ENCODE data around the gene PVR.

Gene PVR

GRCh38 chr19:44640518-44640917 lies 3.2 kb upstream of the PVR start:
- Mint-ChIP-seq H3K4me1 (no peaks in the 10 kb centered on the region), H3K36me3 (ENCODE audit: insufficient read depth) (no peaks in the 10 kb centered on the region), H3K27me3 (peaks cover 34% of the 10 kb centered on the region), H3K4me3 (no peak overlapping the region), H3K9me3 (no peaks in the 10 kb centered on the region), H3K27ac (ENCODE audit: low read depth) (no peak overlapping the region)
- DNase-seq (ENCODE audit: low spot score in 2 of 2) = no peak
- ATAC-seq (replicated peaks; ENCODE audit: extremely low read depth, poor library complexity, severe bottlenecking) = no peak

GRCh38 chr19:44641501-44642265 lies 2.0 kb upstream of the PVR start:
- Mint-ChIP-seq H3K4me1 (no peaks in the 10 kb centered on the region), H3K4me3 (no peak overlapping the region), H3K27ac (ENCODE audit: low read depth) (no peak overlapping the region), H3K27me3 (peaks cover 34% of the 10 kb centered on the region), H3K9me3 (no peaks in the 10 kb centered on the region), H3K36me3 (ENCODE audit: insufficient read depth) (no peaks in the 10 kb centered on the region)
- no peak for ATAC-seq (replicated peaks; ENCODE audit: extremely low read depth, poor library complexity, severe bottlenecking)
- no peak for DNase-seq (ENCODE audit: low spot score in 2 of 2)

GRCh38 chr19:44642377-44642776 lies 1.3 kb upstream of the PVR start:
- Mint-ChIP-seq H3K9me3 (no peaks in the 10 kb centered on the region), H3K4me3 (no peak overlapping the region), H3K4me1 (no peaks in the 10 kb centered on the region), H3K27ac (ENCODE audit: low read depth) (no peak overlapping the region), H3K27me3 (peaks cover 32% of the 10 kb centered on the region), H3K36me3 (ENCODE audit: insufficient read depth) (no peaks in the 10 kb centered on the region)
- no peak for DNase-seq (ENCODE audit: low spot score in 2 of 2)
- no peak for ATAC-seq (replicated peaks; ENCODE audit: extremely low read depth, poor library complexity, severe bottlenecking)

- Mint-ChIP-seq H3K36me3 (ENCODE audit: insufficient read depth) (peaks cover 1% of the 10 kb centered on the region), H3K27me3 (peaks cover 25% of the 10 kb centered on the region), H3K9me3 (no peaks in the 10 kb centered on the region), H3K4me3 (peak overlapping the region; percentile 66), H3K4me1 (no peaks in the 10 kb centered on the region), H3K27ac (ENCODE audit: low read depth) (no peak overlapping the region)
- DNase-seq (ENCODE audit: low spot score in 2 of 2) = no peak
- ATAC-seq (replicated peaks; ENCODE audit: extremely low read depth, poor library complexity, severe bottlenecking) = no peak
Observed at GRCh38 chr19:44644402-44645016, 799 bp downstream of the PVR start.

- DNase-seq (ENCODE audit: low spot score in 2 of 2) (no peak), ATAC-seq (replicated peaks; ENCODE audit: extremely low read depth, poor library complexity, severe bottlenecking) (no peak)
- H3K36me3 Mint-ChIP-seq (ENCODE audit: insufficient read depth) = peaks cover 1% of the 10 kb centered on the region
- no peaks in the 10 kb centered on the region for H3K4me1 Mint-ChIP-seq
- no peak overlapping the region for H3K27ac Mint-ChIP-seq (ENCODE audit: low read depth)
- peaks cover 20% of the 10 kb centered on the region for H3K27me3 Mint-ChIP-seq
- H3K4me3 Mint-ChIP-seq = no peak overlapping the region
- H3K9me3 Mint-ChIP-seq = no peaks in the 10 kb centered on the region
Observed at GRCh38 chr19:44645407-44646048, 1.8 kb downstream of the PVR start.

- Mint-ChIP-seq H3K36me3 (ENCODE audit: insufficient read depth) (peaks cover 1% of the 10 kb centered on the region), H3K27me3 (peaks cover 15% of the 10 kb centered on the region), H3K4me1 (no peaks in the 10 kb centered on the region), H3K27ac (ENCODE audit: low read depth) (no peak overlapping the region), H3K9me3 (no peaks in the 10 kb centered on the region), H3K4me3 (no peak overlapping the region)
- ATAC-seq (replicated peaks; ENCODE audit: extremely low read depth, poor library complexity, severe bottlenecking) (no peak), DNase-seq (ENCODE audit: low spot score in 2 of 2) (no peak)
Observed at GRCh38 chr19:44646049-44646416, 2.3 kb downstream of the PVR start.

- peaks cover 11% of the 10 kb centered on the region for H3K27me3 Mint-ChIP-seq
- ATAC-seq (replicated peaks; ENCODE audit: extremely low read depth, poor library complexity, severe bottlenecking) (no peak), DNase-seq (ENCODE audit: low spot score in 2 of 2) (no peak)
- no peaks in the 10 kb centered on the region for H3K4me1 Mint-ChIP-seq
- H3K4me3 Mint-ChIP-seq = no peak overlapping the region
- H3K36me3 Mint-ChIP-seq (ENCODE audit: insufficient read depth) = peaks cover 1% of the 10 kb centered on the region
- H3K9me3 Mint-ChIP-seq = no peaks in the 10 kb centered on the region
- no peak overlapping the region for H3K27ac Mint-ChIP-seq (ENCODE audit: low read depth)
Observed at GRCh38 chr19:44647144-44647543, 3.4 kb downstream of the PVR start.

GRCh38 chr19:44648631-44649251 lies 5.0 kb downstream of the PVR start:
- DNase-seq (ENCODE audit: low spot score in 2 of 2) (no peak), ATAC-seq (replicated peaks; ENCODE audit: extremely low read depth, poor library complexity, severe bottlenecking) (no peak)
- Mint-ChIP-seq H3K27me3 (peaks cover 11% of the 10 kb centered on the region), H3K27ac (ENCODE audit: low read depth) (no peak overlapping the region), H3K9me3 (no peaks in the 10 kb centered on the region), H3K36me3 (ENCODE audit: insufficient read depth) (peaks cover 1% of the 10 kb centered on the region), H3K4me1 (no peaks in the 10 kb centered on the region), H3K4me3 (no peak overlapping the region)

GRCh38 chr19:44649578-44650145 lies 6.0 kb downstream of the PVR start:
- H3K4me3 Mint-ChIP-seq = no peak overlapping the region
- ATAC-seq (replicated peaks; ENCODE audit: extremely low read depth, poor library complexity, severe bottlenecking) (no peak), DNase-seq (ENCODE audit: low spot score in 2 of 2) (no peak)
- H3K4me1 Mint-ChIP-seq = no peaks in the 10 kb centered on the region
- peaks cover 1% of the 10 kb centered on the region for H3K36me3 Mint-ChIP-seq (ENCODE audit: insufficient read depth)
- no peaks in the 10 kb centered on the region for H3K9me3 Mint-ChIP-seq
- H3K27me3 Mint-ChIP-seq = peaks cover 11% of the 10 kb centered on the region
- H3K27ac Mint-ChIP-seq (ENCODE audit: low read depth) = no peak overlapping the region

GRCh38 chr19:44653343-44653742 lies 9.6 kb downstream of the PVR start:
- Mint-ChIP-seq H3K4me1 (peaks cover 7% of the 10 kb centered on the region), H3K4me3 (no peak overlapping the region), H3K9me3 (no peaks in the 10 kb centered on the region), H3K36me3 (ENCODE audit: insufficient read depth) (no peaks in the 10 kb centered on the region), H3K27ac (ENCODE audit: low read depth) (no peak overlapping the region), H3K27me3 (no peaks in the 10 kb centered on the region)
- no peak for ATAC-seq (replicated peaks; ENCODE audit: extremely low read depth, poor library complexity, severe bottlenecking)
- no peak for DNase-seq (ENCODE audit: low spot score in 2 of 2)

GRCh38 chr19:44653977-44654774 lies 10.5 kb downstream of the PVR start:
- Mint-ChIP-seq H3K4me1 (peaks cover 7% of the 10 kb centered on the region), H3K9me3 (no peaks in the 10 kb centered on the region), H3K4me3 (no peak overlapping the region), H3K27ac (ENCODE audit: low read depth) (no peak overlapping the region), H3K27me3 (no peaks in the 10 kb centered on the region), H3K36me3 (ENCODE audit: insufficient read depth) (no peaks in the 10 kb centered on the region)
- DNase-seq (ENCODE audit: low spot score in 2 of 2) (peak; percentile 34 to 35), ATAC-seq (replicated peaks; ENCODE audit: extremely low read depth, poor library complexity, severe bottlenecking) (peak; percentile 87)
